MCF 10A (cell line): ENCODE data around the gene BNC2. TPM values are rescaled to one million over a fixed set of nuclear protein-coding genes. Genes with fewer than 3 reads are reported as not detected.

Source experiments
- BruUV-seq: library from RNA; stranded (reverse); fragments of 400-500 nt; replicated peaks from 2 replicates; lab custom pipeline; 2021; lab: Mats Ljungman, UMichigan
- CTCF ChIA-PET: fragments of 300-600 bp; sonication (Branson Sonifier 250); formaldehyde crosslinking; extraction: SDS; loops from one replicate; lab custom pipeline; 2021; ENCODE audit warnings: antibody characterized with exemption, inconsistent platforms; lab: Yijun Ruan, JAX
- POLR2A ChIA-PET: fragments of 300-600, 350-650 bp; sonication (Branson Sonifier 250); formaldehyde crosslinking; extraction: SDS; loops from one replicate; lab custom pipeline; 2020; ENCODE audit warnings: antibody characterized with exemption, inconsistent platforms; lab: Yijun Ruan, JAX
- DNase-seq: peaks from one replicate; pipeline ENCODE4 v3.0.0-alpha.2; 2018; ENCODE audit not compliant: unreplicated experiment
- H3K27ac Mint-ChIP-seq: one replicate; pipeline ENCODE4 v1.8.0; 2022; ENCODE audit warnings: mild to moderate bottlenecking, low read depth, mixed read lengths; ENCODE audit not compliant: unreplicated experiment
- H3K27me3 Mint-ChIP-seq: one replicate; pipeline ENCODE4 v1.8.0; 2022; ENCODE audit warnings: mixed read lengths; ENCODE audit not compliant: insufficient read depth, unreplicated experiment
- H3K36me3 Mint-ChIP-seq: one replicate; pipeline ENCODE4 v1.8.0; 2022; ENCODE audit warnings: mild to moderate bottlenecking, moderate library complexity, mixed read lengths; ENCODE audit not compliant: insufficient read depth, unreplicated experiment
- H3K4me1 Mint-ChIP-seq: one replicate; pipeline ENCODE4 v1.8.0; 2022; ENCODE audit warnings: mixed read lengths; ENCODE audit not compliant: insufficient read depth, unreplicated experiment
- H3K4me3 Mint-ChIP-seq: one replicate; pipeline ENCODE4 v1.8.0; 2022; ENCODE audit warnings: mild to moderate bottlenecking, moderate library complexity, mixed read lengths; ENCODE audit not compliant: unreplicated experiment
- H3K9me3 Mint-ChIP-seq: one replicate; pipeline ENCODE4 v1.8.0; 2022; ENCODE audit warnings: mixed read lengths; ENCODE audit not compliant: unreplicated experiment
- intact Hi-C: fragments of 100-400 bp; cut with micrococcal nuclease; formaldehyde crosslinking; loops from 2 replicates; pipeline ENCODE4 v1.14.1; 2022
- total RNA-seq: library from RNA; stranded (reverse); gene quantifications from 2 replicates; pipeline ENCODE4 v1.2.3, GENCODE V29; 2022
- TF ChIP-seq, protein P1 (sequence below): fragments of 200-600 bp; IDR thresholded peaks from one replicate; pipeline ENCODE4 v1.8.0; 2022; ENCODE audit warnings: antibody characterized with exemption, mild to moderate bottlenecking; ENCODE audit not compliant: unreplicated experiment

BNC2 gene
- total RNA-seq, 1 experiment from 2014 or later: not detected

DNA sequence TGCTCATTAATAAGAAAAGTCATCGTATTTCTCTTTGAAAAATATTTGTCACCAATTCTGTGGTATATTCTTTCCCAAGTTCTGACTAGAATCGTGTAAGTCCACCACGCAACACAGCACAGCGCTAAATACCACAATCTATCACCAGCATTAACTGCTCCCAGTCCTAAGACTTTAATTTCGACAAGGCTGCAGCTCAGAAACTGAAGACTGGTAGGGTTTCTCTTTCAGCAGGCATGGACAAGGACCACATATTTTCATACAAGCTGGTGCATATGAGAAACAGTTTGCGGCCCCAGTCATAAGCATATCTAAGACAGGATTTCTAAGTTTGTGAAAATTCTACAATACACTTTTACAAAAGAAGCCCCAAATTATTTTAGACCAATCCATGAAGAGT is 24.1 kb downstream of the BNC2 start:
- no peak overlapping the region for H3K4me3 Mint-ChIP-seq
- H3K4me1 Mint-ChIP-seq: no peaks in the 10 kb centered on the region
- H3K9me3 Mint-ChIP-seq: no peaks in the 10 kb centered on the region
- no peaks in the 10 kb centered on the region for H3K27me3 Mint-ChIP-seq
- intact Hi-C loops: no loop called here
- ChIA-PET CTCF (no interaction called here), POLR2A (no interaction called here)
- no peaks in the 10 kb centered on the region for H3K36me3 Mint-ChIP-seq
- TF ChIP-seq, protein P1, sequence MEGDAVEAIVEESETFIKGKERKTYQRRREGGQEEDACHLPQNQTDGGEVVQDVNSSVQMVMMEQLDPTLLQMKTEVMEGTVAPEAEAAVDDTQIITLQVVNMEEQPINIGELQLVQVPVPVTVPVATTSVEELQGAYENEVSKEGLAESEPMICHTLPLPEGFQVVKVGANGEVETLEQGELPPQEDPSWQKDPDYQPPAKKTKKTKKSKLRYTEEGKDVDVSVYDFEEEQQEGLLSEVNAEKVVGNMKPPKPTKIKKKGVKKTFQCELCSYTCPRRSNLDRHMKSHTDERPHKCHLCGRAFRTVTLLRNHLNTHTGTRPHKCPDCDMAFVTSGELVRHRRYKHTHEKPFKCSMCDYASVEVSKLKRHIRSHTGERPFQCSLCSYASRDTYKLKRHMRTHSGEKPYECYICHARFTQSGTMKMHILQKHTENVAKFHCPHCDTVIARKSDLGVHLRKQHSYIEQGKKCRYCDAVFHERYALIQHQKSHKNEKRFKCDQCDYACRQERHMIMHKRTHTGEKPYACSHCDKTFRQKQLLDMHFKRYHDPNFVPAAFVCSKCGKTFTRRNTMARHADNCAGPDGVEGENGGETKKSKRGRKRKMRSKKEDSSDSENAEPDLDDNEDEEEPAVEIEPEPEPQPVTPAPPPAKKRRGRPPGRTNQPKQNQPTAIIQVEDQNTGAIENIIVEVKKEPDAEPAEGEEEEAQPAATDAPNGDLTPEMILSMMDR: no peak
- H3K27ac Mint-ChIP-seq: no peak overlapping the region
- no TSS peak for BruUV-seq
- no peak for DNase-seq

DNA sequence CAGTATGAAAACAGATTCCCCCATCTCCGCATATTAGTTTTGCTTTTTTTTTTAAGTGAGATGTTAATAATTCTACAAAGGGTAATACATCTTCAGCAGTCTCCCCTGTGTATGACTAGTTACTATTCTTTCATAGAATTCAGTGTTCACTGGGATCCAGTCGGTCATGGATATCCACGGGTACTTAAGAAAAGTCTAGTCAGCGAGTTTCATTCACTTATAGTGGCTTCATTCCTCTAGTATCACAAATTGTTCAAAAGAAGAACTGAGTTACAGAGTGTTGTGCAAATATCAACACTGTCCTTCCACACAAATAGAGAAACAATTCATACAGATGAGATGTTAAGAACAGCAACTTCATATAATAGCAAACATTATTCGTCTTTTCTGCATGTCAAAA is 35.7 kb downstream of the BNC2 start:
- no peaks in the 10 kb centered on the region for H3K9me3 Mint-ChIP-seq
- H3K27me3 Mint-ChIP-seq: no peaks in the 10 kb centered on the region
- H3K4me1 Mint-ChIP-seq: no peaks in the 10 kb centered on the region
- ChIA-PET CTCF (interaction anchor here (0.6 to 0.7 kb wide), 2 partner anchors 700 to 1066 kb away, joined by 3 read pairs; no protein-coding TSS in a partner anchor), POLR2A (no interaction called here)
- H3K4me3 Mint-ChIP-seq: no peak overlapping the region
- BruUV-seq: no TSS peak
- TF ChIP-seq, protein P1: no peak
- H3K27ac Mint-ChIP-seq: no peak overlapping the region
- H3K36me3 Mint-ChIP-seq: no peaks in the 10 kb centered on the region
- intact Hi-C loops: no loop called here
- no peak for DNase-seq

DNA sequence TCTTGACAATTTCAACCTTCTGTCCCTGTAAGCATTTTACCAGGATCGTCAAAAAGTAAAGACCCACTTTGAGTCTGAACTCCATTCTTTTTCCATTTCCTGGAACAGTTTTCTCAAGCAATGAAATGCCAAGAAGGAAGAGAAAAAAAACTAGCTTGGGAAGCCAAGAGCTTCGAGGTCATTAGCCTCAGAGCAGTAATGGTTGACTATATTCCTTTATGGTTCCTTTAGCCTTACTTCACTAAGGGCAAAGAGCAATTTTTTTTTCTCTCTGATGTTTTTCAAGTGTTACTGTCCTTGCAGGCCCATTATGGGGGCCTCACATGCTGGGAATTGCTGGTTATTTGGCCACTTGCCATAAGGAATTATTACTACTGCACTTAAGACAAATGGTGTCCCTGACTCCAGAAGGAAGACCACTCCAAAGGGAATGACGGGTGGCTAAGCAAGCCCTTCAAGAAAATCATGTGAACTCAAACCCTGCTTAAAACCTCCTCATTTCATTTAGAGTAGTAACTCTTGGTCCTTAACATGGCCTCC is 37.1 kb downstream of the BNC2 start:
- Mint-ChIP-seq H3K27me3 (no peaks in the 10 kb centered on the region), H3K36me3 (no peaks in the 10 kb centered on the region), H3K27ac (no peak overlapping the region), H3K4me3 (no peak overlapping the region), H3K9me3 (no peaks in the 10 kb centered on the region), H3K4me1 (no peaks in the 10 kb centered on the region)
- TF ChIP-seq, protein P1: no peak
- POLR2A ChIA-PET: no interaction called here
- CTCF ChIA-PET: interaction anchor here (0.7 kb wide), 1 partner anchor 249 kb away, joined by 3 read pairs; no protein-coding TSS in a partner anchor
- DNase-seq: no peak
- BruUV-seq: no TSS peak
- intact Hi-C loops: no loop called here

DNA sequence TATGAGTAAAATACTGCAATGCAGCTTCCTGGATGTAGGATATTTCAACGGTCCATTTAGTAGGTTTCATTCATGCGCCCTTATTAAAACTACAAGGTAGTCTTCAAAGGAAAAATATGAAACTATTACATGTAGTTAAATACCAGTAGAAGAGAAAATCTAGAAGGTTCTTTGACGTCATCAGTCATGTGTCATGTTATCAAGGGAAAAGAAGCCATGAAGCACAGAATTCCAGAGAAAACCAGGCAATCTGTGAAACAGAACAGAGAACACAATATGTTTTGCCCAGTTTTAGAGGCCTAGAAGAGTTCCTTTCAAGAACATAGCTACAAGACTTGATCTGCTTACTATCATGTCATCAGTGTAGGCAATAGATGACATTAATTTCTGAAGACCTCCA is 38.4 kb downstream of the BNC2 start:
- Mint-ChIP-seq H3K27ac (no peak overlapping the region), H3K9me3 (no peaks in the 10 kb centered on the region), H3K36me3 (no peaks in the 10 kb centered on the region), H3K4me1 (no peaks in the 10 kb centered on the region), H3K27me3 (peaks cover 9% of the 10 kb centered on the region), H3K4me3 (no peak overlapping the region)
- DNase-seq: no peak
- no TSS peak for BruUV-seq
- TF ChIP-seq, protein P1: no peak
- ChIA-PET POLR2A (no interaction called here), CTCF (interaction anchor here (0.6 kb wide), 1 partner anchor 18 kb away, joined by 3 read pairs; no protein-coding TSS in a partner anchor)
- intact Hi-C loops: no loop called here
